ENCODE results near the gene ABLIM1. TPM values are rescaled to one million over a fixed set of nuclear protein-coding genes. Genes with fewer than 3 reads are reported as not detected.

ABLIM1 gene
- total RNA-seq, 4 donors from 2014 or later: 185 to 345 (median 304) TPM

- Histone ChIP-seq H3K4me3 (no peak overlapping the region), H3K36me3 (peaks cover 0 to 16% (median 0%) of the 10 kb centered on the region in 3 donors), H3K4me1 (peaks cover 3 to 50% (median 13%) of the 10 kb centered on the region in 3 donors), H3K27me3 (no peaks in the 10 kb centered on the region), H3K27ac (peak overlapping the region in 1 of 4 donors; percentile 23), H3K9me3 (no peaks in the 10 kb centered on the region)
- DNase-seq: no peak
- intact Hi-C loops (cut with DNase I): no loop called here
- 42 to 73% methylated on average over 12 of the region's 12 CpGs for WGBS, 2 donors
- TF ChIP-seq POLR2A (IDR thresholded peaks at IDR 0.05): no peak
- no peak for TF ChIP-seq CTCF (IDR thresholded peaks at IDR 0.05)
These were observed 86.6 kb downstream of the ABLIM1 start for GRCh38 chr10:114571316-114571999.

- Histone ChIP-seq H3K4me1 (peaks cover 0 to 10% (median 0%) of the 10 kb centered on the region in 3 donors), H3K27ac (no peak overlapping the region), H3K27me3 (no peaks in the 10 kb centered on the region), H3K36me3 (peaks cover 0 to 24% (median 0%) of the 10 kb centered on the region in 3 donors), H3K4me3 (no peak overlapping the region), H3K9me3 (no peaks in the 10 kb centered on the region)
- no peak for TF ChIP-seq POLR2A (IDR thresholded peaks at IDR 0.05)
- TF ChIP-seq CTCF (IDR thresholded peaks at IDR 0.05): no peak
- no peak for DNase-seq
- intact Hi-C loops (cut with DNase I): no loop called here
- 85 to 92% methylated on average over 2 to 7 of the region's 7 CpGs for WGBS, 2 donors
These were observed 92.0 kb downstream of the ABLIM1 start for GRCh38 chr10:114566064-114566463.

- H3K27me3 ChIP-seq: no peaks in the 10 kb centered on the region
- no peak overlapping the region for H3K4me3 ChIP-seq
- TF ChIP-seq POLR2A (IDR thresholded peaks at IDR 0.05): no peak
- TF ChIP-seq CTCF (IDR thresholded peaks at IDR 0.05): no peak
- no peak for DNase-seq
- intact Hi-C loops (cut with DNase I): no loop called here
- peaks cover 0 to 5% (median 0%) of the 10 kb centered on the region in 3 donors for H3K4me1 ChIP-seq
- H3K9me3 ChIP-seq: no peaks in the 10 kb centered on the region
- H3K36me3 ChIP-seq: peaks cover 0 to 20% (median 0%) of the 10 kb centered on the region in 3 donors
- no peak overlapping the region for H3K27ac ChIP-seq
These were observed 93.0 kb downstream of the ABLIM1 start for GRCh38 chr10:114565066-114565465.

GRCh38 chr10:114561008-114561523 is 97.0 kb downstream of the ABLIM1 start:
- Histone ChIP-seq H3K4me1 (peaks cover 0 to 5% (median 0%) of the 10 kb centered on the region in 3 donors), H3K36me3 (peaks cover 0 to 23% (median 0%) of the 10 kb centered on the region in 3 donors), H3K27me3 (no peaks in the 10 kb centered on the region), H3K9me3 (peaks cover 0 to 8% (median 0%) of the 10 kb centered on the region in 3 donors), H3K27ac (no peak overlapping the region), H3K4me3 (no peak overlapping the region)
- intact Hi-C loops (cut with DNase I): no loop called here
- 78 to 80% methylated on average over 7 of the region's 7 CpGs for WGBS, 2 donors
- no peak for TF ChIP-seq CTCF (IDR thresholded peaks at IDR 0.05)
- TF ChIP-seq POLR2A (IDR thresholded peaks at IDR 0.05): no peak
- no peak for DNase-seq

- H3K9me3 ChIP-seq: peaks cover 0 to 8% (median 0%) of the 10 kb centered on the region in 3 donors
- DNase-seq: no peak
- no peaks in the 10 kb centered on the region for H3K27me3 ChIP-seq
- peaks cover 0 to 22% (median 0%) of the 10 kb centered on the region in 3 donors for H3K36me3 ChIP-seq
- TF ChIP-seq CTCF (IDR thresholded peaks at IDR 0.05) (no peak), POLR2A (IDR thresholded peaks at IDR 0.05) (no peak)
- 86 to 98% methylated on average over 5 of the region's 5 CpGs for WGBS, 2 donors
- no peak overlapping the region for H3K27ac ChIP-seq
- H3K4me1 ChIP-seq: peaks cover 0 to 5% (median 0%) of the 10 kb centered on the region in 3 donors
- intact Hi-C loops (cut with DNase I): no loop called here
- no peak overlapping the region for H3K4me3 ChIP-seq
These were observed 97.9 kb downstream of the ABLIM1 start for GRCh38 chr10:114560144-114560543.
